Mucosa of rectum (tissue), 2 donors: ENCODE data around the gene CATSPER3.
"Not testable (repeated sequence)": the region's sequence is repeated elsewhere in the genome, so short reads cannot be mapped to it uniquely, and the experiment has no call there.

Source experiments
- H3K27ac ChIP-seq, 2 donors: one replicate each; pipeline ENCODE4 v1.7.0; 2013; ENCODE audit warnings: inconsistent platforms in 2 of 2, low read depth in 2 of 2, low read length in 2 of 2
- H3K27me3 ChIP-seq, 2 donors: one replicate each; pipeline ENCODE4 v1.7.0; 2013; ENCODE audit warnings: low read length in 2 of 2; ENCODE audit not compliant: control insufficient read depth in 2 of 2, insufficient read depth in 2 of 2
- H3K36me3 ChIP-seq, 2 donors: one replicate each; pipeline ENCODE4 v1.7.0; 2013; ENCODE audit warnings: low read length in 2 of 2; ENCODE audit not compliant: control insufficient read depth in 2 of 2, insufficient read depth in 2 of 2
- H3K4me1 ChIP-seq, 2 donors: one replicate each; pipeline ENCODE4 v1.7.0; 2013; ENCODE audit warnings: low read length in 2 of 2, mild to moderate bottlenecking in 1 of 2; ENCODE audit not compliant: control insufficient read depth in 2 of 2, insufficient read depth in 2 of 2
- H3K4me3 ChIP-seq, 2 donors: one replicate each; pipeline ENCODE4 v1.7.0; 2013; ENCODE audit warnings: low read length in 2 of 2
- H3K9ac ChIP-seq, 2 donors: one replicate each; pipeline ENCODE4 v1.7.0; 2013; ENCODE audit warnings: low read length in 2 of 2, low read depth in 1 of 2, mild to moderate bottlenecking in 1 of 2
- H3K9me3 ChIP-seq, 2 donors: one replicate each; pipeline ENCODE4 v1.7.0; 2013; ENCODE audit warnings: low read length in 2 of 2; ENCODE audit not compliant: control insufficient read depth in 2 of 2
- donor health status: healthy.
- donor health status: Normal muscosa, but diverticular disease.

The CATSPER3 gene

GRCh38 chr5:134969166-134969565 is 1.5 kb downstream of the CATSPER3 start:
- Histone ChIP-seq H3K4me3 (no peak overlapping the region), H3K36me3 (peaks cover 0 to 4% of the 10 kb centered on the region in 2 donors), H3K27ac (no peak overlapping the region), H3K4me1 (no peaks in the 10 kb centered on the region), H3K9me3 (no peaks in the 10 kb centered on the region), H3K9ac (no peak overlapping the region), H3K27me3 (no peaks in the 10 kb centered on the region)

- H3K27me3 ChIP-seq = no peaks in the 10 kb centered on the region
- no peak overlapping the region for H3K4me3 ChIP-seq
- no peaks in the 10 kb centered on the region for H3K36me3 ChIP-seq
- no peak overlapping the region for H3K9ac ChIP-seq
- no peaks in the 10 kb centered on the region for H3K4me1 ChIP-seq
- H3K9me3 ChIP-seq = peaks cover 3 to 4% of the 10 kb centered on the region in 2 donors
- H3K27ac ChIP-seq = no peak overlapping the region
Observed at GRCh38 chr5:134975078-134975715, 7.5 kb downstream of the CATSPER3 start.

GRCh38 chr5:134975843-134976242 is 8.1 kb downstream of the CATSPER3 start:
- Histone ChIP-seq H3K27ac (no peak overlapping the region), H3K4me1 (no peaks in the 10 kb centered on the region), H3K4me3 (no peak overlapping the region), H3K9me3 (peaks cover 3 to 4% of the 10 kb centered on the region in 2 donors), H3K9ac (no peak overlapping the region), H3K36me3 (no peaks in the 10 kb centered on the region), H3K27me3 (no peaks in the 10 kb centered on the region)

GRCh38 chr5:134976841-134977240 is 9.1 kb downstream of the CATSPER3 start:
- Histone ChIP-seq H3K9me3 (peaks cover 3 to 8% of the 10 kb centered on the region in 2 donors), H3K4me3 (no peak overlapping the region), H3K9ac (no peak overlapping the region), H3K27me3 (no peaks in the 10 kb centered on the region), H3K27ac (no peak overlapping the region), H3K4me1 (no peaks in the 10 kb centered on the region), H3K36me3 (no peaks in the 10 kb centered on the region)

GRCh38 chr5:134979416-134979815 is 11.7 kb downstream of the CATSPER3 start:
- Histone ChIP-seq H3K27me3 (no peaks in the 10 kb centered on the region), H3K9ac (no peak overlapping the region), H3K27ac (no peak overlapping the region), H3K9me3 (peaks cover 3 to 14% of the 10 kb centered on the region in 2 donors), H3K4me3 (no peak overlapping the region), H3K4me1 (no peaks in the 10 kb centered on the region), H3K36me3 (no peaks in the 10 kb centered on the region)

- Histone ChIP-seq H3K27ac (no peak overlapping the region), H3K9ac (no peak overlapping the region), H3K27me3 (no peaks in the 10 kb centered on the region), H3K4me1 (no peaks in the 10 kb centered on the region), H3K36me3 (no peaks in the 10 kb centered on the region), H3K4me3 (no peak overlapping the region), H3K9me3 (peaks cover 0 to 14% of the 10 kb centered on the region in 2 donors)
Observed at GRCh38 chr5:134982230-134982629, 14.5 kb downstream of the CATSPER3 start.

GRCh38 chr5:134989266-134989830 is 21.6 kb downstream of the CATSPER3 start:
- no peak overlapping the region for H3K4me3 ChIP-seq

GRCh38 chr5:134990183-134990582 is 22.5 kb downstream of the CATSPER3 start:
- H3K27ac ChIP-seq, H3K9me3 ChIP-seq, H3K9ac ChIP-seq, H3K27me3 ChIP-seq, H3K4me1 ChIP-seq, H3K4me3 ChIP-seq, H3K36me3 ChIP-seq: not testable (repeated sequence)

More at GRCh38 chr5:134989266-134989830, 21.6 kb downstream of the CATSPER3 start:
- Histone ChIP-seq H3K27ac (no peak overlapping the region), H3K9me3 (no peaks in the 10 kb centered on the region), H3K9ac (no peak overlapping the region), H3K27me3 (no peaks in the 10 kb centered on the region), H3K4me1 (no peaks in the 10 kb centered on the region), H3K36me3 (no peaks in the 10 kb centered on the region)

GRCh38 chr5:134992148-134992547 is 24.4 kb downstream of the CATSPER3 start:
- Histone ChIP-seq H3K4me1 (no peaks in the 10 kb centered on the region), H3K9ac (no peak overlapping the region), H3K9me3 (no peaks in the 10 kb centered on the region), H3K36me3 (no peaks in the 10 kb centered on the region), H3K27ac (no peak overlapping the region), H3K4me3 (no peak overlapping the region), H3K27me3 (no peaks in the 10 kb centered on the region)

- no peaks in the 10 kb centered on the region for H3K9me3 ChIP-seq
- H3K27ac ChIP-seq = no peak overlapping the region
- no peak overlapping the region for H3K9ac ChIP-seq
- H3K36me3 ChIP-seq = no peaks in the 10 kb centered on the region
- no peaks in the 10 kb centered on the region for H3K4me1 ChIP-seq
- H3K4me3 ChIP-seq = no peak overlapping the region
- H3K27me3 ChIP-seq = no peaks in the 10 kb centered on the region
Observed at GRCh38 chr5:134993161-134993560, 25.5 kb downstream of the CATSPER3 start.
